Stimulated activated CD8-positive, alpha-beta memory T cell treated with anti-CD3 and anti-CD28 coated beads, Interleukin-12 subunit alpha, Interleukin-12 subunit beta, amount 100 ng/mL, for 4 hours (primary cell): ENCODE results near the gene ETNK2.

ENCODE experiments used
- DNase-seq: peaks from one replicate; pipeline ENCODE4 v3.0.0-alpha.2; 2020; ENCODE audit warnings: low read depth

ETNK2 gene

DNA sequence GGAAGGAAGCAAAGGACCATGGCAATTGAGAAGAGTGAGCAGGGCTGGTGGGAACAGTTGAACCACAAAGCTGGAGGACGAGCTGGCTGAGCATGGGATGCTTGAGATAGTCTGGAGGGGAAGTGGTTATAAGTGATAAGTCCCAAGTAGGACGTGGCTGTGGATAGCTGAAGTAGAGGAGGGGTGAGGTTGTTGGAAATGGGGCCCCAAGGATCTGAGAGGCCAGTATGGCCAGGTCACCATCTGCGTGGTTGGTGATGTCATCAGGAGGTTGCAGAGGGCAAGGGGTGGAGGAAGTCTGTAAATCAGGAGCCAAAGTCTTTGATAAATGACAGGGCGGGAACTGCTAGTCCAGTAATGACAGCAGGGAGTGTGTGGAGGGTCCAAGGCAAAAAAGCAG, 25.3 kb upstream of the ETNK2 start:
- DNase-seq: no peak

DNA sequence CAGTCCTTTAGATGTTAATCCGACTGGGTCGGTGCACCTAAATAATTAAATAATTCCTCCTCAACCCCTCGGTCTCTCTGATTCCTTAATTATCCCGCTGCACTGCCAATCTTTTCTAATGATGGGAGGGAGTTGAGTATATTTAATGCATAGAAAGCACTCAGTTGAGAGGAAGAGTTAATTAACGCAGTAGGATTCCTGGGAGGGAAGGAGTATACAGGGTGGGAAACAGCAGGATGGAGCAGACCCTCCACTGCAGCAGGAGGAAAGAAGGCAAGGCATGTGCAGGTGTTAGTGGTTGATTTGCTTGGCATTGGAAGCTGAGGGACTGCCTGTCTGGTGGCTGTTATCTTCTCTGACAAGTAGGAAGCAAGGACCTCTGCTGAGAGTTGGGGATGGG, 24.2 kb upstream of the ETNK2 start:
- DNase-seq: no peak

- no peak for DNase-seq
Observed at GRCh38 chr1:204174958-204175357, 23.1 kb upstream of the ETNK2 start.

- no peak for DNase-seq
Observed at GRCh38 chr1:204172404-204173029, 20.7 kb upstream of the ETNK2 start.

- DNase-seq: no peak
Observed at GRCh38 chr1:204171751-204172178, 19.9 kb upstream of the ETNK2 start.

GRCh38 chr1:204170494-204171155, 18.8 kb upstream of the ETNK2 start:
- DNase-seq: no peak

DNA sequence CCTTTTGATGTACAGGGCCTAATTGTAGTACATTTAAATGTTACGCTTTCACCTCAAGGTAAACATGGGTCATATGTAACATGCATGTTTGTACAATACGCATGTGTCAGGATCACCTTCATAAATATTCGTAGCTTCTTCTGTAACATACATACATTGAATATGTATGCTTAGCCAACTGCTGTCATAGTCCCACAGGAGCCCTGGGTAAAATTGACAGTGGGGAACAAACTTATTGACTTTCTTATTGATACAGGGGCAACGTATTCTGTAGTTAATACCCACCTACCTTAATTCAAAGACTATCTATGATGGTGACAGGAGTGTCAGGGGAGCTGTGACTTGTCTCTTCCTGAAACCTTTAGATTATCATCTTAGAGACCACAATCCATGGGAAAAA, 18.0 kb upstream of the ETNK2 start:
- DNase-seq: no peak

GRCh38 chr1:204167730-204168129, 15.9 kb upstream of the ETNK2 start:
- DNase-seq: no peak

DNA sequence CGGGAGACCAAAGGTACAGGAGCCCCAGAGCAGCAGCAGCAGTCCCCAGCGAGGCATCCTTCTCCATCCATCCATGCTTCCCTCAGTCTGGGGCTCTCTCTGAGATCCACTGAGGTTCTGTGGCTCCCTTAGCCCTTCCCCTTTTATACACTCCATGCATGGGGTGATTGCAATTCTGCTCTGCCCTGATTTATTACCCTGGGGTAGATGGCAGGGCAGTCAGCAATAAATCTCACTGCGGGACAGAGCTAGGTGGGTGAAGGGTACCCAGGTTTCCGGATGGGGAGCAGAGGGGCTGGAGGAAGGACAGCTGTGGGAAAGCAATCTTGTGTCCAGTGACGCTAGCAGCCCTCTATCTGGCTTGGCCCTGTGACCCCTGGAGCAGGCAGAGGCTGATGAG, 14.4 kb upstream of the ETNK2 start, which contains the start of gene REN:
REN (minus strand) TSS at position 119 of the 400 bp plus-strand sequence; CDS start at position 75, 44 bp downstream.
- no peak for DNase-seq

- DNase-seq: peak; percentile 63
Observed at GRCh38 chr1:204162494-204163074, 10.7 kb upstream of the ETNK2 start.

DNA sequence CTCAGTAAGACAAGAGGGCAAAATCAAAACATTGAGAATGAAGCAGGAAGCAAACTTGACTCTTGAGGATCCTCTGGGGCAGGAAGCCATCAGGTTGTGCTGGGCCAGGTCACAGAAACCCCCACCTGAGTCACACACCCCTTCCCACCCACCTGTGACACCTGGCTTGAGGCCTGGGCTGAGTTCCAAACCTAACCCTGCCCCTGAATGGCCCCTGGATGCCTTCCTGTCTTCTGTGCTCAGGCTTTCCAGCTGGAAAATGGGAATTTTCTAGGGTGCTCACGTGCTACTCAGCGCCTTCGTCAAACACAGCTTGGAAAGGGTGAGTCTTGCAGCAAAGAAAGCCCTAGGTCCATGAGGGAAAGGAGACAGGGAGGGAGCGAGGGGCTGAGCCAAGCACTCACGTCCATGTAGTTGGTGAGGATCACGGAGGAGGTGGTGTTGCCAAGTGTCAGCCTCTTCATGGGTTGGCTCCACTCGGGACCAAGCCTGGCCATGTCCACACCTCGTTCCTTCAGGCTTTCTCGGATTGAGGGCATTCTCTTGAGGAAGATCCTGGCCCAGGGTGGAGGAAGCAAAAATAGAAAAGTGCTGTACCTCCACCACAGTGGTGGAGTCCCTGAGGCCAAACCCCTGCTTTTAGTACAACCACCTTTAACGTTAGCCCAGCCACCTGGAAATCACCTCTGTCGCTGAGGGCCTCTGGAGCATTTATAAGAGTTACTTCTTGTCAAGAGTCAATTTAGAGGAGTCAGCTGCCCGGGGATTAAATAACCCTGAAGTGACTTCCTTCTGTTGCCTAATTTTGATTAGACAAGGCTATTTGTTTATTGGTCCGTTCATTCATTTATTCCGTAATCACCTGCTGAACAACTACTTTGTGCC, 10.0 kb upstream of the ETNK2 start:
- DNase-seq: no peak

DNA sequence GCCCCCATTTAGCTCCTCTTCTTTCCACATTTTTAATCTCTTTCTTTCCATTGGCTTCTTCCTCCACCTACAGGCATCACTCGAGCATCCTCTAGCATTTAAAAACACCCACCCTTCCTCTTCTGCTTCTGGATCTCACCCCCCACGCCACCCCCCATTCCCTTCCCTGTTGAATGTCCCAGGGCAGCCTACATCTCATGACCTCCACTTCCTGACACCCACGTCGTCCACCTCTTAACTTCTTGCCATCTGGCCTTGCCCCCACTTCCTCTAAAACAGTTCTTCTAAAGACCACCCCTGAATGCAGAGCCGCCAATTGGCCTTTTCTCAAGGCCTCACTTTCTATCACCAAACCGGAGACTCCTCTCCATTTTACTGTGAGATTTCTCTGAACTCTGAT, 6.1 kb upstream of the ETNK2 start:
- DNase-seq: no peak

GRCh38 chr1:204155881-204156280, 4.0 kb upstream of the ETNK2 start:
- DNase-seq: no peak

DNA sequence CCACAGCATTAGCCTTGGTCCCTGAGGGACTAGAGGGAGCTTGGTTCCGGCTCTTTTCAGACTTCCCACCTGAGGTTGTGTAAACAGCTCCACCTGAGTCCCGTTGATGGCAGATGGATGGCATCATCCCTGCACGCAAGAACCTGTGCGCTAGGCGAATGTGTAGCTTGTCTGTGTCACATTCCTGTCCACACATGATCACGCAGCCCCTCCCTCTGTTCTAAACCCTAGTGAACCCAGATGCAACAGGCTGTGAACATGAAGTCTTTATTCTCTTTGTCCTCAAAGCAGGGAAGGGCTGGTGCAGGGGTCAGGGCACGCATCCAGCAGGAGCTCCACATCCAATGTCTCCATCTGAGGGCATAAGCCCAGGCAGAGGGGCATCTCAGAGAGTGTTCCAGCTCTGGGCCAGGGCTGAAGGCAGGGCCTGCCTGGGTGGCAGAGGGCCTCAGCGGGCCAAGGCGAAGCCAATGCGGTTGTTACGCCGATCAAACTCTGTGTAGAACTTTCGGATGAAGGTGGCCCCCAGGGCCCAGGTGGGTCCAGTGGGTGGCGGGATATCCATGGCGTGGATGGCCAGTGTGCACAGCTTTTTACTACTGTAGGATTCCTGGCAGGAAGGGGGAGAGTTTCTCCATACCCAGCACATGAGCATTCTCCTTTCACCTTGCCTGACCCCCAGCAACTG, 2.9 kb upstream of the ETNK2 start:
- no peak for DNase-seq

DNA sequence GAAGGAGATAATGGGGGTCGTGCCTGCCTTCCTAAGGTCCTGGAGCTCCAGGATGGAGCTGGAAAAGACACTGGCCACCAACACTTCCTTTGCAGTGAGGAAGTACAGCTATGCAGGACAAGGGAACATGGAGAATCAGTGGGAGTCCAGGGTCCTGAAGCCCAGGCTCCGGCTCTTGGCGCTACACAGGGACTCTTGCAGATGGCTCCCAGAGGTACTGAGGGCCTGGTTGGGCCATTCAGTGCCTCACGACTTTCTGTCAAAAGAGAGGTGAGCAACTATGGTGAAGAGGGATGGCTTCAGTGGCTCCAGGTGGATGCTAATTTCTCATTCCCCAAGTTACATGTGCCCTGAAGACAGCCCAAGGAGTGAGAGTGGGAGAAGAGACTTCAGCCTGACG, 1.8 kb upstream of the ETNK2 start:
- DNase-seq: no peak

- DNase-seq: no peak
Observed at GRCh38 chr1:204152310-204153044, 633 bp upstream of the ETNK2 start.

DNA sequence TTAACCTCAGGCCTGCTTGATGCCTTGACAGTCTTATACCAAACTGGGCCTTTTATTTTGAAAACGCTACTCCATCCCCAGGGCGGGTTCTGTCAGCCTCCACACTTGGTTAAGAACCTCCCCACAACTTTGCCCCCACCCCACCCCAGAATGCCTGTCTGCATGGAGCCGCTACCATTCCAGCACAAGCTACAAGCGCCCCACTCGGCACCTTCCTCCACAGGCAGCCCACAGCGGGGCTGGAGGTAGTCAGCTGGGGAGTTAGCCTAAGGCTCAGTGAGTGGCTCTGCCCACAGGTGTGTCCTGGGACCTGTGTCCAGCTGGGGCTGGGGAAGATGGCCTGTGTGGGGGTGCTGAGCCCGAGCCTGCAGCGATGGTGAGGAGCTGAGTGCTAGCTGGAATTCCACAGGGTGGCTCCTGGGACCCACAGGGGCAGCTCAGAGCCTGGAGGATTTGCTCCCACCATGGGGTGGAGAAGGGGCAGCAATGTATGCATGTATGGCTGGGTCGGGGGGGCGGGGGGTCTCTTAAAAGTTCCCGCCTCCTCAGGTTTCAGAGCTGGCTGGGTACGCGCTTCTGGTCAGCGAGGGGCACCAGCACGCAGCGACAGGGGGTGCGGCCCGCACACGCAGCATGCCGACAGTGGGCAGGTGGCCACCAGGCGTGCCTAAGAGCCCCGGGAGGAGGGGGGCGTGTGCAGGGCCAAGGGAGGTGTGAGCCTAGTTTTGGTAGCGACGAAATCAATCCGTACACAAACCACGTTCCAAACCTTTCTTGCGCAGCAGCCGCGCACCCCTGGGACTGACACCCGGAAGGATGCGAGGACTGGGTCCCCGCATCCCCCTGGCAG, 917 bp downstream of the ETNK2 start:
- no peak for DNase-seq

DNA sequence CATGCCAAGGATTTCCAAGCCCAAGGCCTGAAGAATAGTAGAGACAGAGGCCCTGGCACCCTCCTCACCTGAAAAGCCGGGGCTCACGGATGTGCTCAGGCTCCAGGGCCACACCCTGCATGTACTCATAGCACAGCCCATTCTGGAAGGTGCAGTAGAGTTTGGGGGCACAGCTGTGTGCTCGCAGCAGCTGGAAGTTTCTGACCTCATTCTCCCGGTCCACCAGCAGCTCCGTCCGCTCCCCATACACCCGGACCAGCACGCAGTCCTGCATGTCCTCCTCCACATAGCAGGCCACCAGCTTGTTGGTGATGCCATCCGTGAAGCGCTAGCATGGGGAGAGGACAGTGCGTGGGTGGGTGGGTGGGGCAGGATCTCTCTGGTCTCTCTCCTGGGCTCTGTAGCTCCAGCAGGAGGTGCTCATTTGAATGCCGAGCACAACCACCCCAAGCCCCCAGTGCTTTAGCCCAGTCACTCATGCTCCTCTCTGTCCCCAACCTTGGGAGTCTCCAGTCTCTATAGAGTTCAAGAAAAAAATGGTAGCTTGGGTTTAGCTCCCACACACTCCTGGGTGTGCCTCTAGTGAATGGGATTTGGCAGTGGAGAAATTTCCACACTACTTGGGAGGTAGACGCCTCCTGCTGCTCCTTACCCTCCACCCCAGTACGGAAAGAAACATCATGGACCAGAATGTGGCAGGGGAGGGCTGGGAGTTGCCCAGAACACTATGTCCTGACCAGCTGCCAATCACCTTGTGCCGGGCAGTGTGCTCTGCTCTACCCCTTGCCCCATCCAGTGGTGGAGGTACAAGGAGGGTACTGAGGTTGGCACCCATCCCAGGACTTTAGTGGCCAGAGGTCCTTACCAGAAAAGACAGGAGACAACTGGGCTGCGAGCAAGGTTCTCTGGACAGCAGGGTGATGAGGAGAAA, 1.9 kb downstream of the ETNK2 start:
- no peak for DNase-seq

- DNase-seq: no peak
Observed at GRCh38 chr1:204149107-204149506, 2.7 kb downstream of the ETNK2 start.
